ENCODE data around the gene SERINC5.
"Not testable (repeated sequence)": the region's sequence is repeated elsewhere in the genome, so short reads cannot be mapped to it uniquely, and the experiment has no call there.

Gene SERINC5

DNA sequence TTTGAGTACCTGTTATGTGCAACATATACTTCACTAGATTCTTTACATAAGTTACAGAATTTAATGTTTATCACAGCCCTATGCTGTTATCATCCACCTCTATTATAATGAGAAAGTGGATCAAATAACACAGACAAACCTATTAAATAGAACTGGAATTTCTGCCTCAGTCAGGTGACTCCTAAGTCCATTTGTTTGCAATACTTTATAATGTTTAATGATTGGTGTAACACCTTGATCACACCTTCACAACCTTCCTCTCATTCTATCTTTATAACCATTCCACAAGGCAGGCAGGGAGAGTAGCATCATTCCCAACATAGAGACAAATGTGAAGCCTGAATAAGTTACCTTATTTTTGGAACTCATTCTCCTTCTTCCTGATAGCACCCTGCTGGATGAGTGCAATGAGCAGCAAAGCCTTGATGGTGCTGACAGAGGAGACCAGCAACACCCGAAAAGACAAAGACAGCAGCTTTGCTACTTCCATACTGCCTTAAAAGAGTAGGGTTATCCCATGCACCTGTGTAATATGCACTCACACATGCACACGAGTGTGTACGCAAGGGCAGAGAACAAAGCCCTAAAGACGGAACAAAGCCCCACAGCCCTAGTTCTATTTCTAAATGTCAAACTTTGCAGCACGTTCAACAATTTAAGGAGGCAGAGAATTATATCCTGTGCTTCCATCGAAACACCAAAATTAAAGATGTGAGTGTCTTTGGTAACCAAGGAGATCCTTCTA is 30.5 kb downstream of the SERINC5 start:
- DNase-seq = no peak

DNA sequence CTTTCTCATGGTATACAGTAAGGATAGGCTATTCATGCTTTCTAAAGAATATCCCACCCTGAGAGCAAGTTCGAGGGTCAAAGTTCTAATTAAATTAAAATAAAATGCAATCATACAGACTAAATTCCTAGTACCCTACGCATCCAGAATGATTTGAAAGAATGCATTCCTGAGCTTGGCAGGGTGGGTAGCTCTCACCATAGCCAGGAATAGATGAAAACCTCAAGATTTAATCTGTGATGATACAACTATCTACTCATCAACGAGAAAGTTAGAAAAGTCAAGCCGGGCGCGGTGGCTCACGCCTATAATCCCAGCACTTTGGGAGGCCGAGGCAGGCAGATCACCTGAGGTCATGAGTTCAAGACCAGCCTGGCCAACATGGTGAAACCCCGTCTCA is 32.3 kb downstream of the SERINC5 start:
- DNase-seq = no peak

DNA sequence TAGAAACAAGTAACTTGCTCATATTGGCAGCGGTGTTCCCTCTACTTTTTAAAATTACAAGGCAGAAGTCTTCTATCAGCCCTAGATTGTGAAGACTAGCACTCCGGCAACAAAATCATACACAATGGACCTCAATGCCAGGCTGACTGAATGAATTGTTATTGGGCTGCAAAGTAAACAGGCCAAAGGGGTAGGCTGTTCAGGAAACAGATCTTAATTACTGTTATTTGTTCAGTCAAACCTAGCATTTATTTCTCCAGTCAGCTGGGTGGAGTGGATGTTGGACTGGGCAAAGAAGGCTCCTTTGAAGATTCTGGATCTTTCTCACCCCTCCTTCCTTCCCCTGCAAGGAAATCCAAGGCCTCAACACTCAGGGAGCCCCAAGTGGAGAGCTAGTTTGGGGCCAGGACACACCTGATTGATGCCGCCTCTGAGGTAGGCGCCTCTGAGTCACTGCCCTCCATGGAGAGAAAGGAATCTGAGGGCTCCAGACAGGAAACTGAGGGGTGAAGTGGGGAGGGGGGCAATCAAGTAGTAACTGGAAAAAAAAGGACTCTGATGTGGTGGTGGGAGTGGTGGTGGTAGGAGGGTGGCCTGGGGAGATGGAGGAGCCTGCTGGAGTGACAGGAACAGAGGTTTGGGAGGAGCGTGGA is 35.5 kb downstream of the SERINC5 start:
- DNase-seq = no peak

DNA sequence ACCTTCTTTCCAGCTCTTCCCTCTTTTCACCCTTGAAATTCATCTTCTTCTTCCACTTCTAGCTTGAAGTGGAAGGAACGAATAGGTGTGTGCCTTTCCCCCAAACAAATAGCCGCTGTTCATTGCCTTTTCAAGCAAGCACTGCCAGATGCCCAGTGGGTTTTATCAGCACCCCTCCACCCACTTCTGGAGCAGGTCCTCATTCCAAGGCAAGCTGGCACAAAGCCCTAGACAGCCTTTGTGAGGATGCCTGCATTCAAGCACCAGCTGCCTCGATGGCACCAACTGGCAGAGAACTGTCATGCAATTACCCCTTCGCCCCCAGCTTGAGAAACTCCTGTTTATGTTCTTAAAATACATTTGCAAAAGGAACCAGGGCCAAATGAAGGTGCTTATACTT is 36.5 kb downstream of the SERINC5 start:
- no peak for DNase-seq

DNA sequence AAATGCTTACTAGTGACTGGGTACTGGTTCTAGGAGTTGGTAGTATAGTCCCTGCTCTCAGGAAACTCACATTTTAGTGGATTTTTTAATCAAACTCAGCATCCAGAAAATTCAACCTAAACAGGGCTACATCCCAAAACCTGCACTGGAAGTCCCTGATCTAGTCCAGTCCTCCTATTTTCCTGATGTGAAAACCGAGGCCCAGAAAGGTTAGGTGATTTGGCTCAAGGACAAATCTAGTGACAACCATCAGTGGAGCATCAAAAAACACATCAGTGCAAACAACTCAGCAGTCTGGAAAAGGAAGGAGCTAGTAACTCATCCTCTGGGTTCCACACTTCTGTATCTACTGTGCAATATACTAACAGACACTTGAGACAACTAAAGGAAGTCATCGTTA is 38.2 kb downstream of the SERINC5 start:
- no peak for DNase-seq

DNA sequence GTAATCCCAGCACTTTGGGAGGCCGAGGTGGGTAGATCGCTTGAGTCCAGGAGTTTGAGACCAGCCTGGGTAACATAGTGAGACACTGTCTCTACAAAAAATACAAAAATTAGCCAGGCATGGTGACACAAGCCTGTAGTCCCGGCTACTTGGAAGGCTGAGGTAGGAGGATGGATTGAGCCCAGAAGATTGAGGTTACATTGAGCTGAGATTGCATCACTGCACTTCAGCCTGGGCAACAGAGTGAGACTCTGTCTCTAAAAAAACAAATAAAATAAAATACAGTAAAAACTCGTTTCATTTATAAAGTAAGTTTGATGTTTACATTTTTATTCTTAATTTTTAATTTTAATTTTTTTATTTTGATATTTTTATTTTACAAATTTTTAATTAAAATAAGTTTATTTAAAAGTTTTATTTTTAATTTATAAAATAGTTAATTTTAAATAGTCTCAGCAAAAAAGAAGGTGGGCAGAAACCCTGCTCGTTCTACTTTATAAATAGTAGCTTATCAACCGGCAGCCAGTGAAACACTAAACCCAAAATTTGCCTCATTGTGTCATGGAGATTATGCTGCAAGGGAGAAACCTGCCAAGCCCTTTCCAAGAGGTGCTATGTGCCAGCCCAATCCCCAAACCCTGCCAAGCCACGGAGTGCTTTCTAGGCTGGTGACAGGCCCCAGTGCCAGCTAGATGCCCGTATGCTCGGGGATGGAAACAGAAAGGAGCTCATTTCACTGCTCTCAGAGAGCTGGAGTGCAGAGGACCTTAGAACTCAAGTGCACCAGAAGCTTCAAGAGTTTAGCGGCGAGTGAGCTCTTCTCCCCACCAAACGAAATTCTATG is 38.9 kb downstream of the SERINC5 start:
- no peak for DNase-seq

DNA sequence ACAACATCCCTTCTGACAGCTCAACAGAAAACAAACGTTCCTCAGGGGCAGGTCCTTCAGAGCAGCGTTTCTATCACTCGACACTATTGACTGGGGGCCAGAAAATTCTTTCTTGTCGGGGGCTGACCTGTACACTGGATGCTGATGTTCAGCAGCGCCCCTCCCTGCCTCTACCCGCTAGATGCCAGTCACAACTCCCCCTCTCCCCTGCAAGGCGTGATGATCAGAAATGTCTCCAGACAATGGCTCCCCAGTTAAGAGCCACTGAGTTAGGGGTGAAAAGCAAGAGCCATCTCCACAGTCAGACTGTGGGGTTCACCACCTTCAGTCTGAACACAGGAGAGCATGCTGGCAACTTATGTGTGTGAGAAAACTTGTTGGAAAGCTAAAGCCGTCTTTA is 39.8 kb downstream of the SERINC5 start:
- no peak for DNase-seq

DNA sequence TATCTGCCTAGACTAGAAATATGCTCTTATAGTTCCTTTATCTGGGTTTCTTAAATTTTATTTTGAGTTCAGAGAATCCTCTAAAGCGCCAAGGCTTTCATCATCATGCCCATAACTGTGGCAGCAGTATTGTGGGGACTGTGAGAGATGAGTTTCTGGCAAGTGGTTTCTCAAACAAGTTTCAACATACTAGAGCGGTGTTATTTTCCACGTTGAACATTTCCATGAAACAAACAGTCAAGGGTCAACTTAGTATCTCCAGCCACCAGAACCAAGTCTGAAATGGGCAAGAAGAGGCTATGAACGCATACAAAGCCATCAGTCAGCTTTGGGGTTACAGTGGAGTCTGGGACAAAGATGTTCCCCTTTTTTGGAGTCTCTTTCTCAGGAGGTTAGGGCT is 40.3 kb downstream of the SERINC5 start:
- DNase-seq = peak; percentile 80

DNA sequence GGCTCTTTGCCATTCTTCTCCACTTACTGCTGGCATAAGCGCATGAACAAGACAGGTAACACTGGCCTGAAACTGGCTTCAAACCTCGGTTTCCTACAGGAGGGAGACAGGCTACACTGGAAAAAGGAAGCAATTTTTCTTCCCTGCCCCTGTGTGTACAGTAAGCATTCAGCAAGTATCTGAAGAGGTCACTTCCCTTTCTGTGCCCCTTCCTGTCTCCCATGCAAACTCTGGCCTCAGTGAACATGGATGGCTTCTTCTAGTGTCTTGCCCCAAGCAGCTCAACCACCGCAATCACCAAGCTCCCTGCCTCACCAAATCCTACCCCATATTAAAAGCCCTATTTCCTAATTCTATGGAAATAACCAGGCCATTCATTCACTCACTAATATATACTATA is 42.4 kb downstream of the SERINC5 start:
- peak; percentile 71 for DNase-seq

DNA sequence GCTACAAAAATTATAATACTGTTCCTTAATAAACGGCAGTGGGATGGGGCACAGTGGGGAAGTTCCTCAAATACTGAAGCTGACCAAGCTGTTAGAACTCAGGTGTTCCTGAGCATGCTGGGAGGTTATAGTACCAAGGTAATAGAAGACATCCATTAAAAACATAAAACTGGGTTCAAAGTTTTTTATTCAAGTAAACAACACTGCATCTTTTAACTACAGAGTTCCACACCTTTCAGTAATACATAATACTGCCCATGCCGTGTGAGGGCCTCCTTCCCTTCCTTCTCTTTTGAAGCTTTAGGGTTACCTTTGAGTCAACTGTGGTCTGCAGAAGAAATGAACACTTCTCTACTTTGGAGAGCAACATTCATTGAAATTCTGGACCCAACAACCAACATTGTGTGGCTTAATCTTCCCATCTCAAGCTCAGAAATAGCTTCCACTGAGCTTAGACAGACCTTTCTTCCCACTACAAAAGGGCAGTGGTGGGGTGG is 43.6 kb downstream of the SERINC5 start:
- no peak for DNase-seq

DNA sequence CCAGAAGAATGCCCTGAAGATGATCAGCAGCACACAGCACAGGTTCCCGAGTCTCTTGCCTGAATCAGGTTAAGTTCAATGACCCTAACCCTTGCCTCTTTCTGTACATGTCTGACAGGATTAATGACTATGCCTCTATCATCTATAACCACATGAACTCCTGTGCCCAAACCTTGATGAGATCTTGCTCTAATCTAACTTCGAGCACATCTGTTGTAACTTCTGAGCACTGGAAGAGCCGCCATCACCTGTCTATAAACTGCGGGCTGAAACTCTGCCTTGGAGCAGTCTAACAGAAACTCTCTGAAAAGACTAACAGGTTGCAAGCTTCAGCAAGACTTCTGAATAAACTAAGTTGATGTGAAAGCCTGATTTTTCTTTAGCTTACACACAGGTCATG is 44.5 kb downstream of the SERINC5 start:
- no peak for DNase-seq

DNA sequence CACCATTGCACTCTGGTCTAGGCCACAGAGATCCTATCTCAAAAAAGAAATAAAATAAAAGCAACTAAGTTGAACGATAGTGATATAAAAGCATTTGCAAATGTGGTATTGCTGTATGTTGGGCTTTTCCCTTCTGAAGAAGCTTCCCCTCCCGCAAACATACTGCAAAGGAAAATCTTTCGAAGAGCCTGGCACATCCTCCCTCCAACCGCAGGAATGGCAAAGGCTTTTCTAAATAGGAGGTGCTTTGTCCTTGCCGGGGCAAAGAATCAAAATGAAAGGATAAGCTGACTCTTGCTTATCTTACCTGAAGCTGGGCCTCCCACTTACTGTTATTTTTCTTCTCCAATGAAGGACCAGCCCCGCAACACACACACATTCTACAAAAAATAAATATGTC is 45.8 kb downstream of the SERINC5 start:
- no peak for DNase-seq

DNA sequence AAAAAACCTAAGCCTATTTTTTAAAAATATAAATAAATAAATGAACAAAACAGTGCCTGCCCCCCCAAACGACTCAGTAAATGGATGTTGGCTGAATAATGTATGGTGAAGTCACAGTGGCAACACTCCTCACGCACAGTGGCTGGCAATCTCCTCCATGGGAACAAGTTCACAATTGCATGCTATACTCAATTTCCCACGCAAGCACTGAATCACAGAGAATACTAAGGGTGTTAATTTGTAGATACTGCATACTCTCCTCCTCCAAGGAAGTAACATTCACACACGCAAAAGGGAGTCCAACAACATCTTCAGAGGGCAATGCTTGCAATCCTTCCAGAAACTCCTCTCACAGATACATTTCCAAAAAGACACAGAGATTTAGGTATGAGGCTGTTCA is 47.5 kb downstream of the SERINC5 start:
- no peak for DNase-seq

DNA sequence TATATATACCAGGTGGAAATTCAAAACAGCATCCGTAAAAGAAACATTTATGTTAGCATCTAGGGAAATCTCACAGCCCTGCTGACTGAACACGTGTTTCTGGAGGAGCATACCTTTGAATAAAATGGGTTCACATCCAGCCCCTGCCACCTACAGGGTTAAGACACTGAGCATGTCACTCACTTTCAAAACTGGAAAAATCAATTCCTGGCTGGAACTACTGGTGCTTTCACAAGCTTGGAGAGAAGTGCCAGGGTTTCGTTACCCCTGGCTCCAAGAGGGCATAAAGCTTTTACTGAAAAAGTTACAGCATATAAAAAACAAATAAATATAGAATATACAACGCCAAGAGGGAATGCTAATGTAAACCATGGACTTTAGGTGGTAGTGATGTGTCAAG is 48.0 kb downstream of the SERINC5 start:
- DNase-seq = no peak

DNA sequence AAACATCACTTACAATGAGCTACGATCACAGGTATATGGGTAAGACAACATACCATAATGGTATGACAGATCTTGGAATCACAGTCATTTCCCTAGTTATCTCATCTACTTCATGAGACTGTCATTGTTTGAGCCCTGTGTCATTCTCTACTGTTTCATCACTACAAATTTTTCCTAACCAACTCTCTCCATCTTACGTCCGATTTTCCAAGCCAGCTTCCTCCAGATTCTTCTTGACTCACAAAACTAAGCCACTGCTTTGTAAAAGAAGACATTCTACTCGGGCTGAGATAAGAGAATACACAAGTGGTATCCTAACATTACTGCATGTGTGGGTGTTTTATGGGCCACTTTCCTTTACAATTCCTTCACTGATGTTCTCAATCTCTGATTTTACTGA is 49.6 kb downstream of the SERINC5 start:
- DNase-seq = no peak

DNA sequence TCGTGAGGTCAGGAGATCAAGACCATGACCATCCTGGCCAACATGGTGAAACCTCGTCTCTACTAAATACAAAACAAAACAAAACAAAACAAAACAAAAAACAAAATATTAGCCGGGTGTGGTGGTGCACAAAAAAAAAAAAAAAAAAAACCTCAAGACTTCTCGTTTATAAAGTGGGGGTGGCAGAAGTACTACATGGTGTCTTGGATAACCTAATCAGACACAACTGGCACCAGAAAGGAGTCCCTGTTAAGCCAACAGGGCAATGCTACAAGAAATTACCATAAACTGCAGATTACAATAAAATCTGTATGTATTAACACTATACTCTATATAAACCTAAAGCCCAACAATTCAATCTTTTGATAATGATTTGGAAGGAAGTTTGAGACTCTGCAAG is 50.0 kb downstream of the SERINC5 start:
- no peak for DNase-seq

DNA sequence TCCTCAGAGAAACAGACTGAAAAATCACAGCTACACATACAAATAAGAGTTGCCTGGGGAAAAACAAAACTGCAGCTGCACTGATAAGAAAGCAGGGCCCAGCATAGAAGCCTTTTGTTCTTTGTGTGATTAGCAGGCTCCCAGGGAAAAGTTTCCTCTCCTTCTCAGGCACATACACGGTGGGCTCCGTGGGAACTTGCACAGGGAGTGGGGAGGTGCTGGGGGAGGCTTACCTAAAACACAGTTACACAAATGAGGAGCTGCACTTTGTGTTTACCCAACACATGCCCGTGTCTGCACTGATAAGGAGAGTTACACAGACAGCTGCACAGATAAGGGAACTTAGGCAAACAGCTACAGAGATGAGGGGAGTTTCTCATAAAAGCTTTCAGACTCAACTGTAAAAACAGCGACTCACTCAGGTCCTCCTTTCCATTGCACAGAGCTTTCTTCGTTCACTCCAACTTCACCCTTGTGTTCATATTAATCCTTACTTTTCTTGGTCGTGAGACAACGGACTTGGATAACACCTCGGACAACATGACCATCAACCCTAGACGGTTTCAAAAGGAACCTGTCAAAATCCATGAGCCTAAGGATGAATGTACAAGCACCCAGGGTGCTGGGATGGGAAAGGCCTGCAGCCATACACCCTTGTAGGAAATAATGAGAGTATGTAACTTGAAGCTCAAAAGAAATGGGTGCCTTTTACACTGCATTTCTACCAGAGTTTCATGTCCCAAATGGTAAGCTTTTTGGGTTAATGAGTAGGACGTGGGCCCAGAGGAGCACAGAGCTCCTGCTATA is 50.8 kb downstream of the SERINC5 start:
- DNase-seq = peak; percentile 57

DNA sequence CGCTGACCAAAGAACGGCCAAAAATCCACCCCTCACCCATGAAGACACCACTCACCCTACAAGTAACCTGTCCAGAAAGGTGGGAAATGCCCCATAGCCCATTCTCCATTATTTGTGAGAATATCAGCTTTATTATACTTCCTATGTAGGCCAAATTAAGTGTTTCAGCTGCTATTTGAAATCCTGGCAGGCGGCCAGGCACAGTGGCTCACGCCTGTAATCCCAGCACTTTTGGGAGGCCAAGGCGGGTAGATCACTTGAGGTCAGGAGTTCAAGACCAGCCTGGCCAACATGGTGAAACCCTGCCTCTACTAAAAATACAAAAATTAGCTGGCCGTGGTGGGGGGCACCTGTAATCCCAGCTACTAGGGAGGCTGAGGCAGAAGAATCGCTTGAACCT is 54.1 kb downstream of the SERINC5 start:
- DNase-seq = not testable (repeated sequence)

DNA sequence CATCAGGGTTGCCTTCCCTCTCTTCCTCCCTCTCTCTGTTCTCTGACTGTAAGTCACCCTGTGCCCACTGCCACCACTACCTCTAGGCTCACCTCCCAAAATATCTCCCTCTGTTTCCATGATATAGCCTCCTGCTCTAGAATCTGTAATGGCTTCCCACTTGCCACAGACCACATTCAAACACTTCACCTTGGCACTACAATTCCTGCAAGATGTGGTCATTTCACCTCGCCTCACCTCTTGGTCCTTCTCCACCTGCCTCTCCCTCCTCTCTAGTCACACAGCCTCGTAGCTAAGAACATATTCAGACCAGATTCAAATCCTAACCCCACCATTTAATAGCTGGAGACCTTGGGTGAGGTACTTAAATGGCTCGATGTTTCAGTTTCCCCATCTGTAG is 56.9 kb downstream of the SERINC5 start:
- DNase-seq = no peak

DNA sequence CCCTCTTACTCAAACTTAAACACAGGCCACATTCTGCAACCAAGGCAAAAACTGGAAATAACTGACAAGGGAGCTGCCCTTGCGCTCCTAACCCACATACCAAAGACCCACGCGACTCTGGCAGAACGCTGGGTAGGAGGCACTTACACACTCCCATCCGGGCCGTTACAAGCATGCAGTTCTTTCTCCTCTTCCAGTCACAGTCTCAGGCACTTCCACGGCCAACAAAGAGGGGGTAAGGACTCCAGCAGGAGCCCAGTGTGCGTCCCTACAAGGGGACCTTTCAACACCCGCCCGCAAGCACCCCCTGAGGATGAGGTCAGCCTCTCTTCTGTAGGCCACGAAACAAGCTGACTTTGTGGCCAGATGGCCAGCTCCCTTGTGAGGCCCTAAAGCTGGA is 57.4 kb downstream of the SERINC5 start:
- peak; percentile 4 for DNase-seq

DNA sequence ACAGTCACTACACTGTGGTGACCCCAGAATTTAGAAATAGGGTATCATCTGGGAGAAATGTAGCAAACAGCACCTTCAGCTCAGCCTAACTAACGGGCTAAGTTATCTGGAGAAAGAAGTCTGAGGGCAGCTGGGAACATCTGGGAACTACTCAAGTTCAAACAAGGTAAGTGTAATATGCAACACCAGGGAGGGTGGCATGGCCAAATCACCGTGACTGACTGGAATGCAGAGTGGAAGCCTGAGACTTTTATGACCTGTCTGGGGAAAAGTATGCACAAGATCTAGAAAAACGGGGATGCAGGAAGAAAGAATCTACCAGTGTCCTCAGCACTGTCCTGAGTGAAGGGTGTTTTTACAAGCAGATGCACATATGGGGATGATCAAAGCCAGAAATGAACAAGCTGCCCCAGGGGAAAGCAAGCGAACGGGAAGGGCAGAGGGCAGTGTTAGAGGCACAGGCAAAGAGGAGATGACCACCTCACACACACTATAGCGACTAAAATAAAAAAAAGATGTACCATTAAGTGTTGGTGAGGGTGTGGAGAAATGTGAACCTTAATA is 59.9 kb downstream of the SERINC5 start:
- DNase-seq = no peak

DNA sequence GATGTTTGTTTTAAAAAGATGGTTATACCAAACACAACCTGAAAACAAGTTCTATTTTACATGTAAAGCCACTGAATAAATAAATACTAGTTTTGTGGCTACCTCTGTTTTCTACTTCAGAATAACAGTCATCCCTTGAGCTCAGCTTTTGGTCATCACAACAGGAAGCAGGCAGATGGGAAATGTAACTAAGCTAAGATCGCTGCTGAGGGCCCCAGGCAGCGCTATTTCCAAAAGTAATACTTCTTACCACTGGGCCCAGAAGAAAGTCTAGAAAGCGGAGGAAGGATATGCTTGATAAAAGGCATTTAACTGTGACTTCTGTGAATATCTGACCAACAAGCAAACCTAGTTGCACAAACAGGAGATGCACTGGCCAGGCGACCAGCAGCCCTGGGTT is 61.4 kb downstream of the SERINC5 start:
- peak; percentile 24 for DNase-seq

DNA sequence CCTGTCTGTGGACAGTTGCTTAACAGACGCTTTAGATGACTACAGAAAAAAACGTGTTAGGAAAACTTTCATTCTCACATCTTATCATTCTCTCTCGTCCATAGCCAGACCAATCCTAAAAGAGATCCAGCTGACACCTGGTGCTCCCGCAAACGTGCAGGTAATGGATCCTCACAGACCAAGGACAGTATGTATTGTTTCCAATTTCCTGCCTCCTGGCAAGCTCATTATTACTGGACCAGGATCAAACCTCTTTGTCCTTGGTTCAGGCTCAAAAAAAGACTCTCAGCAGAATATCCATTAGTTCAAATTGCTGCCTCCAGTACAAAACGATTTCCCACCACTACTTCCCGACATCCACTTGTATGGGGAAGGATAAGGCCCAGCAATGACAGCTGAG is 62.4 kb downstream of the SERINC5 start:
- no peak for DNase-seq

Measured in MV-4-11 (cell line).